Medulla oblongata (tissue), 1 donor: ENCODE measurements around the gene SNN.
A peak's percentile ranks its signal among the peaks of the same experiment; 100 is the strongest.

ENCODE experiments used
- DNase-seq: peaks from one replicate; pipeline ENCODE4 v3.0.0-alpha.2; 2015; ENCODE audit errors: extremely low spot score

The SNN gene

DNA sequence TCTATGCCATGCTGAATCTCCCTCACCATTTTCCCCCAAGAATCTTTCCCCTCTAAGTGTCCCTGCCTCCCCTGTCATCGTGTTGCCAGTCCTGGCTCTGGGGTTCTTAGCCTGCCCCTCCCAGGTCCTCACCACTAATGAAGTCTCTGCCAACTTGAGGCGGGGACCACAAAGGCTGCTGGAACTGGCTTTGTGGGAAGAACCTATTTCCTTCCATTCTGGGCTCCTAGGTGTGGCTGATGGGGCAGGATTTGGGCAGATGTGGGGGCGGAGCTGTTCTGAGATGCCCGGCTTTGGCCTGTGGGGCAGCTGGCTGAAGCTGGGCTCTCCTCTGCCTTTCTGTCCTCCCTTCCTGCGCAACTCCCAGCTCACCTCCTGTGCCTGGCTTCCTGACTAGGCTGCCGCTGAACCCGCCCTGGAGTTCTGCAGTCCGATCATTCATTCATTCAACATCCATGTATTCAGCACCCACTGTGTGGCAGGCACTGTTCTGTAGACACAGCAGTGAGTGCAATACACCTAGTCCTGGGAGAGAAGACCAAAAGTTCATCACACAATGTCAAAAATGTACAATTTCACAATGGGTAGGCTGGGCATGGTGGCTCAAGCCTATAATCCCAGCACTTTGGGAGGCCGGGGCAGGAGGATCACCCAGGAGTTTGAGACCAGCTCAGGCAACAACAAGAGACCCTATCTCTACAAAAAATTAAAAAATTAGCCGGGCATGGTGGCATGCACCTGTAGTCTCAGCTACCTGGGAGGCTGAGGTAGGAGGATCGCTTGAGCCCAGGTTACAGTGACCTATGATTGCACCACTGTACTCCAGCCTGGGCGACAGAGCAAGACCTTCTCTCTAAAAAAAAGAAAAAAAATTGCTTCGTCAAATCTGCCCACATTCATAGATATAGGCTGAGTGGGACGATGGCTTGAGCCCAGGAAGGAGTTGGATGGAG lies 1.9 kb upstream of the SNN start:
- DNase-seq: no peak

DNA sequence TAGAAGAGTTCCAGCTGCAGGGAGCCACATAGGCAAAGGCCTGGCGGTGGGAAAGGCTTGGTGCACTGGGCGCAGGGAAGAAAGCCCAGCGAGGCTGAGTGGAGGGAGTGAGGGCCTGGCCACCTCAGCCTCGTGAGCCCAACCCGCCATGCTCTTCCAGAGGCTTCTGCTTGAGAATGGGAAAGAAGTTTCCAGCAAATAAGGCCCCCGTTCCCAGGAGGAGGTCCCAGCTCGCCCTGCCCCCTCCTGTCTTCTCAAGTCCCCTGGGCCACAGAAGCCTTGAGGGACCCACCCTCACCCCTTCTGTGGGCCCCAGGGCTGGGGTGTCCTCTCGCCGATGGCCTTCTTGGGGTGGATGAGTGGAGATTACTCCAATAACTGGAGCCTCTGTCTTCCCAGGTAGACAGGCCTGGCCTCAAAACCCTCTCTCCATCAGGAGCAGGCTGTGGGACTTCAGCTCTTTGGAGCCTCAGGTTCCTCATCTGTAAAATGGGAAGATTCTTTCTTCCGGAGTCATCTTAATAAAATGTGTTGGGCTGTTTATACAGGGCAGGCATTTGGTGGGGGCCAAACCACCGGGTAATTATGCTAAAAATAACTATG lies 933 bp upstream of the SNN start:
- DNase-seq: no peak

DNA sequence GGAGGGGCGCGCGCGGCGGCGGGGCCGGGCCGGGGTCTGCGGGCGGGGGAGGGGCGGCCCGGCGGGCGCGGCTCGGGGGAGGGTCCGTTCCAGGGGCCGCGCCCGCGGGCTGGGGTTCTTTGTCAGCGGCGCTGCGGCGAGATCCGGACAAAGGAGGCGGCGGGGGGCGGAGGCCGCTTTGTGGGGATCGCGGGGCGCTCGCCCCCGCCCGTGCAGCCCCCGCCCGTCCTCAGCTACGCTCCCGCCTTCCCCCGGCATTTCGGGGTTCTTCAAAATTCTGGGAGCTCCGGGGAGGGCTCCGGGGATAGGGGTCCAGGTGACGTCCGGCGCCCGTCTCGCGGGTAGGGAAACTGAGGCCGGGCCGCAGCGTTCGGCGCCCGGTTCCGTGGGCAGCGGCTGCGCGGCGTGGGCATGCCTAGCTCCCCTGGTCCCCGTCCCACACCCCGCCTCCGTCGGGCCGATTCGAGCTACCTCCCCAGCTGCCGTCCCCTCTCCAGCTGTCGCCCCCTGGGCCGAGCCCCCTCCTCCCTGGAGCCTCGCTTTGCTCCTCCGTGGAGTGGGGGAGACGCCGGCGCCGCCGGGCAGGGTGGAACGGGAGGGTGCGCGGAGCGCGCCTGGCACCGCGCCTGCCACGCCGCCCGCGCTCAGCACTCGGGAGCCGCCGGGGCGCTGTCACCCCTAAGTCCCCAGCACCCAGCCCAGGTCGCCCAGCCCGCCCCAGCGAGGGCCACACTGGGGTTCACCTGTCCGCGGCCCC lies 546 bp downstream of the SNN start:
- DNase-seq: no peak

DNA sequence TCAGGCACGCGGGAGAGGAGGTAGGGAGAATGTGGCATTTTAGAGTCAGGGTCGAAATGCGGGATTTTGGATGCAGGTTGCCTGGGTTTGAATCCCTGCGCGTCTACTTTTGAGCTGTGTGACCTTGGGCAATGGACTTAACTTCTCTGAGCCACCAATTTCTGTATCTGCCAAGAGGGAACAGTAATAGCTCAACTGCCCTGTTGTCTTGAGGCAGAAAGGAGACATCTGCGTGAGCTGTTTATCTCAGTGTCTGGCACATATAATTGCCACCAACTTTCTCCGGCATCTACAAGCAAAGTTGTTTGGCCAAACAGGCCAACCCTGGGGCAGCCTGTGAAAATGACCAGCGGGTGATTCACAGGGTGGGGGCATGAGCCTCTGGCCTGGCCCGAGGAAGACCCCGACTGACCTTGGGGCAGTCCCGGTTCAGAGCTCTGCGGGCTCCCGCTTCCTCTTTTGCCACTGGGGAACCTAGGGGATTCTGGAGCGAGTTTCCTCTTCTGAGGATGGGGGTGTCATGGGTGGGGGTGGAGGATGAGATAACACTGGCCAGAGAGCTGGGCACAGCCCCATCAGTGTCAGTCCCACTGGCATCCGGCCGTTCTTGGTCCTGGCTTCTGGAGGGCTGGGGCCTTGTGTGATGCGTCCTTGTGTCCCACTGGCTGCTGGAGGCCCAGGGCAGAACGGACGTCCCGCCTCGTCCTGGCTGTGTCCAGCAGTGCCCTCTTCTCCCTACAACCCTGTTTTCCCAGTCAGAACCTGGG lies 1.3 kb downstream of the SNN start:
- peak; percentile 71 for DNase-seq

DNA sequence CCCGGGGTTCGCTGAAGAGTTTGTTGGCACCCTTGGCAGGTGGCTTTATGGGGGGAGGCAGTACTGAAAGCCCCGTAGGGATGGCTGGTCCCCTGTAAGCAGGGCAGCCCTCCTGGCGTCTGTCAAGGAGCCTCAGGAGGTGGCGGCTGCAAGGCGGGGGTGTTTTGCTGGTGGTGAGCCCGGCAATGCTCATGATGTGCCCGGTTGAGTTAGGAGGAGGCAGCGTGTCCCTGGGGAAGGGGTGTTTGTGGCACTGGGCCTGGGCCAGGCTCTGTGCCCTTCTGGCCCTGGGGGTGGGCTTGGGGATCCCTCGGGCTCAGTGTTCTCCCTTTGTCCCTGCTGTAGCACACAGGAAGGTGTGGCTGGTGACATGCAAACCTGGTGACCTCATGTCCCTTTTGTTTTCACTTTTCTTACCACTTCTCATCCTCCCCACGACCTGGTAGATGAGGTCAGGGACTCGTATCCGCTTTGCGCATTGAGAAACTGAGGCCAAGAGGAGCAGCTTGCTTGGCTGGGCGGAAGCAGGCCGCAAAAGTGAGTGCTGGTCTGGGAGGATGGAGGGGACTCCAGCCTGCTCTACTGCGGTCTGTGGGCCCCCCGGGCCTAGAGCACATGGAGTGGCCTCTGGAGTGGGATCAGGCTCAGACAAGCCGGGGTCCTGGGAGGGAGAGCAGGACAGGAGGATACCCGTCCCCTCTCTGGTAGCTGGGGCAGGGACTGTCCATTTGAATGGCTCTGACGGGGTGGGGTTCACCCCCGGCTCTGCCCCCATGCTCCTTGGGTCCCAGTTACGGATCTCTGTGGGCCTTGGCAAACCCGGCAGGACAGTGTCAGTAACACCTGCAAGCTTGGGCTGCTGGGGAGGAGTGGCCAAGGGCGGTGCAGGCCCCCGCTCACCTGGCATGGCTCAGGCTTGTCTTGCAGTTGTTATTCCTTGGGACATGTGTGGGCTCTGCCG lies 2.2 kb downstream of the SNN start:
- no peak for DNase-seq

DNA sequence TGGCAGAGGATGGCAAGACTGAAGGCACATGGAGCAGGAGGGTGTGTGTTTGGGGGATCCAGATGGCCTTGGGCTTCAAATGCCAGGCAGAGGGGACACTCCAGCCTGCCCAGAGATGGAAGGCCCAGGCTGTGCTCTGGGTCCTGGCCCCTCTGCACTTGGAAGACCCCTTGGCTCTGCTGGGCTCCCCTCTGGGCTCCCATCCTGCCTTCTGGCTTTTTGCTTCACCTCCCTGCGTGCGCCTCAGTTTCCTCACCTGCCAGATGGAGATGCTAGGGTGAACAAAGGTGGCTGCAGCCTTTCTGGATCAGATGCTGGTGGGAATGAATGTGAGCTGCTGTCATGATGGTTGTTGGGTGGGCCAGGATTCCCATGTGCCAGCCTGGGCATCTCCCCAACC lies 3.0 kb downstream of the SNN start:
- no peak for DNase-seq

DNA sequence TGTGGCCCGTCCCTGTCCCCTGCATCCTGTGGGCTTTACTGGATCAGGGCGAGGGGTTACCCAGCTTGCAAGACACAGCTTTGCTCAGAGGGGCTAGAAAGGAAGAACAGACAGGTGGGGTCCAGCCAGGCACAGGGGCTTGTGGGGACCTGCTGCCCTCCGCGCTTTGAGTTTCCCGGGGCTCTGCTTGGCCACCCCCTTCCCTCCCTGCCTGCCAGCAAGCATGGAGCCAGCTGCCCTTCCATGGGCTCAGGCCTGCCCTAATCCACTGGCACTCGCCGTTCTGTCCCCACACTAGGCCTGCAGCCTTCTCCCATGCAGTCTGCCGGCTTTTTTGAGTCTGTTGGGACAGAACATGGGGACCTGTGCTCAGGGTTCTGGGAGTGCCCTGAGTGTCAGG lies 3.4 kb downstream of the SNN start:
- DNase-seq: no peak

DNA sequence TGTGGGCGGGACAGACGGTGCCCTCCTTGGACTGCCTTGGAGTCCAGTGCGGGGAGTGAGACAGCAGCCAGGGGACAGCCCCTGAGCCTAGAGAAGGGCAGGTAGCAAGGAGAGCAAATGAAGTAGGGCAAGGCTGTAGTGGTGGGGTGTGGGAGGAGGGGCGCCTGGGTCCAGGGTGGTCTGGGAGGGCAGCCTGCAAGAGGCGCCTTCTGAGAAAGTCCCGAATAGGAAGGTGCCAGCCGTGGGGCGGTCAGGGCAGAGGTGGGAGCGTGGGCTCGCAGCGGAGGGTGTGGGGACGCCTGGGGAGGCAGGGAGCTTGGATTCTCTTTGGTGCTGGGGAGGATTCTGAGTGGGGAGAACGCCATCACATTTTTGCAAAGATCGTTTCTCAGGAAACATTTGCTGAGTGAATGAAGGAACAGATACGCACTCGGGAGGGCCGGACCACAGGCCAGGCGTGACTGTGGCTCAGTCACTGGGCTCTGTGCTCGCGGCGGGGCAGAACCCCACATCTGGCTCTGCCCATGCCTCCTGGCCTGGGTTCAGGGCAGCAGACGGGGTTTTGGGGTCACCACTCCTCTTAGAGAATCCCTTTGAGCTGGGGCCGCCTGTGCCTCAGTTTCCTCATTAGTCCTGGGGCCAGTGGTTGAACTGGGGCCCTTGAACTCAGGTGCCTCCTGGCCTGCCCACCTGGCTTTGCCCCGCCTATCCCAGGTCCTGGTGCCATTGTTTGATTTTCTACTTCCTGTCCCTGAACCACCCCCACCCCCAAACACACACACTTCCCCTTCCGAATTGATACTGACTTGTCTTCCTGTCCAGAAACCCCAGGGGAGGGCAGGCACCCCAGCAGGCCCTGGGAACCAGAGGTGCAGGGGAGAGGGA lies 4.2 kb downstream of the SNN start:
- DNase-seq: peak; percentile 43

DNA sequence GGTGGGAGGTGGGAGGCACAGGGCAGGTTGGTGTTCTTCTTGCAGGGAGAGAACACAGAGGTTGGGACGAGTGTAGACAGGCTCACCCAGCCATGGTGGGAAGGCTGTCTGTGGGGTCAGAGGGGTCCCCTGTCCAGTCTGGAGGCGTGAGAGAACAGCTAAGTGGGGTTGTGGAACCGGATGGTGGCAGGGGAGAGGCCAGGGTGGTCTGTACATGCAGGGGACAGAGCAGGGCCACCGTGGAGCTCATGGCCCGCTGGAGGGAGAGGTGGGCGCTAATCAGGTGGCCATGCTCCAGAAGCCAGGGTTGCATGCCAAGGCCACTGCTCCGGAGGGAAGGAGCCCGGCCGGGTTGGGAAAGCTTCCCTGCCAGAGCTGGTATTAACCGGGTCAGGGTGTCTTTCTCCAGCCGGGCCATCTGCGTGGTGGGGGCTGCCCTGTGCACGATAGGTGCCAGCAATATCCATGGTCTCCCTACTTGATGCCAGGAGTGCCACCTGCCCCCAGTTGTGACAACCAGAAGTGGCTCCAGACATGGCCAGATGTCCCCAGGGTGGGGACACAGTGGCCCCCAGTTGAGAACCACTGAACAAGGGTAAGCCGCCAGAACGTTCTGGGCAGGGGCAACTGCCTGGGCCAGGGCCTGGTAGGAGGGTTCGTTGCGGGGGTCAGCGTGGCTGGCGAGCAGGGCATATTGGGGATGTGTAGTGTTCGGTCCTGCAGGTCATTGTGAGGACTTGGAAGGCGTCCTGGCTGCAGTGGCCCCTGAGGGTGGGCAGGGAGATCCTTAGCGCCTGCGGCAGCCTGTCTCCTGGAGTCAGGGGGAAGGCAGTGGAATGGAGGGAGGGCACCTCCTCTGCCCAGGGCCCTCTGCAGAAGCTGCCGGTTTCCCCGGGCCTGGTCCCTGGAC lies 5.1 kb downstream of the SNN start:
- DNase-seq: no peak

DNA sequence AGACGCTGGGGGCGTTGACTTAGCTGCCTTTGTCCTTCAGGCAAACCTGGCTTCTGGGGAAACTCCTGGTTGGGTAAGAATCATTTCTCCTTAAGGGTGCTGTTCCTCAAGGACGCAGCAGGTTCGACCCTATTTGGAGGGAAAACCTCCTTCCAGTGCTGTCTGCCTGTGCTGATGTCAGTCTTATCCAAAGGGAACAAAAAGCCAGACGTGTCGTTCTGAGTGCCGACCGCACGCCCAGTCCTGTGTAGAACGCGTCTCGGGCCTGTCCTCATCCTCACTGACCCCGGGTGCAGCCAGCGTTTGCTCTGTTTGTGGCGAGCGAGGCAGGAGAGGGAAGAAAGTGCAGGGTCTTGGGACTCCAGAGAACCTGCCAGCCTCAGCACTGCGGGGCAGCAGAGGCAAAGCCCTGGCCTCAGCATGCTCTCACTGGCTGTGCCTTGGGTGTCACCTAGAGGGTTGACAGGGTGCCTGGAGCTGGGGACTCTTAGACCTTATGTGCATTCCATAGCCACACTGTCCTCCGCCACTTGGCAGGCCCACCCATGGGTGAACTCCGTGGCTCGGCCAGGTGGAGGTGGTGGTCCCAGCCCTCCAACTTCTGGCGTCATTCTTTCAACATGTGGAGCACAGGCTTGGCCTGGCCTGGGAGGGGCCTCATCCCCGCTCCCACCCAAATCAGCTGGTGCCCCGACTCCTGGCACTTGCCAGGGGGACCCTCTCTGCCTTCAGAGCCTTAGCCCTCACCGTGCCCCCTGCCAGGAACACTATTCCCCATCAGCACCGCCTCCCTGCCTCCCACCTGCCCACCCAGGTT lies 6.0 kb downstream of the SNN start:
- DNase-seq: no peak

DNA sequence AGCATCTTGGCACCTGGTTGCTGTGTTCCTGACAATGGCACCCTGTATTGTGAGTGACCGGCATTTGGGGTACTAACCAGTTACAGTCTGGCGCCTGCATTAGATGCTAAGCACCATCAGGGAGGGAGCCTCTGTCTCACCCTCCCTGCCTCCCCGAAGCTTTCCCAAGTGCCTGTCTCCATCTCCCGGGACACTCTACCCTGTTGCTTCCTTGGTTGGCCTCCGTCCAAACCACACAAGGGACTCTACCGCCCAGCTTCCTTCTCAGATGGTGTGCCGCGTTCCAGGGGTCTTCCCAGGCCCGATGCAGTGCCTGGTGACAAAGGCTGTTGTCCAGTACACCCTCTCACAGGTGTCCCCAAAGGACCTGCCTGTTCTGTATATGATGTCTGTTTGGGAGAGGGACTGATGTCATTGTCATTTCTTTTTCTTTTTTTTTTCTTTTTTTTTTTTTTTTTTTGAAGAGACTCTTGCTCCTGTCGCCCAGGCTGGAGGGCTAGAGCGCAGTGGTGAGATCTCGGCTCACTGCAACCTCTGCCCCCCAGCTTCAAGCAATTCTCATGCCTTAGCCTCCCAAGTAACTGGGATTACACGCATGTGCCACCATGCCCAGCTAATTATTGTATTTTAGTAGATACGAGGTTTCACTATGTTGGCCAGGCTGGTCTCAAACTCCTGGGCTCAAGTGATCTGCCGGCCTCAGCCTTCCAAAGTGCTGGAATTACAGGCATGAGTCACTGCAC lies 6.7 kb downstream of the SNN start:
- DNase-seq: peak; percentile 55

DNA sequence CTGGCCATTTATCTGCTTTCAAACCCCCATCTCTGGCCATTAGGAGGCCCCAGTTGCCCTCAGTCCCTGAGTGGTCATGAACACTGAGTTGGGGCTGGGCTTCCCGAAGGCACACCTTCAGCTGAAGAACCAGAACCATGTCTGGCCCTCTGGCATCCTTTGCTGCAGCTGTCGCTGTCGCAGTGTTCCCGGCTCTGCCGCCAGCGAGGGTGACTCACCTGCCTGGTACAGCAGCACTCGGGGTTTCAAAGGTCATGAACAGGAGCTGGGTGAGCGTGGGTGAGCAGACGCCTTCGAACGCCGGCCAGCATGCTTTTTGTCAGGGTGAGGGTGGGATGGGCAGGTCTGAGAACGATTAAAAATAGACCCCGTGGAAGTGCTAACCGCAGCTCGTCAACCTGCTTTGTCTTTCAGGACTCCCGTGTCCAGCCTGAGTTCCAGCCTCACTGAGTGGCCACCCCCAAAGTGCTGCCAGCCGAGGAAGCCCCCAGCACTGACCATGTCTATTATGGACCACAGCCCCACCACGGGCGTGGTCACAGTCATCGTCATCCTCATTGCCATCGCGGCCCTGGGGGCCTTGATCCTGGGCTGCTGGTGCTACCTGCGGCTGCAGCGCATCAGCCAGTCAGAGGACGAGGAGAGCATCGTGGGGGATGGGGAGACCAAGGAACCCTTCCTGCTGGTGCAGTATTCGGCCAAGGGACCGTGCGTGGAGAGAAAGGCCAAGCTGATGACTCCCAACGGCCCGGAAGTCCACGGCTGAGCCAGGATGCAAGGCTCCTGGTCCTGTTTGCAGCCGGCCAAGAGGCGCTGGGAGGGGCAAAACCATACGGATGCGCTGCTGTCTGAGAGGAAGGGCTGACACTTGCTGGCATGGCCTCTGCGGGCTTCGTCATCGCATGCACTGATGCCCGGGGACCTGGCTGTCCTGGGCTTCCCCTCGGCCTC lies 7.6 kb downstream of the SNN start:
- no peak for DNase-seq

DNA sequence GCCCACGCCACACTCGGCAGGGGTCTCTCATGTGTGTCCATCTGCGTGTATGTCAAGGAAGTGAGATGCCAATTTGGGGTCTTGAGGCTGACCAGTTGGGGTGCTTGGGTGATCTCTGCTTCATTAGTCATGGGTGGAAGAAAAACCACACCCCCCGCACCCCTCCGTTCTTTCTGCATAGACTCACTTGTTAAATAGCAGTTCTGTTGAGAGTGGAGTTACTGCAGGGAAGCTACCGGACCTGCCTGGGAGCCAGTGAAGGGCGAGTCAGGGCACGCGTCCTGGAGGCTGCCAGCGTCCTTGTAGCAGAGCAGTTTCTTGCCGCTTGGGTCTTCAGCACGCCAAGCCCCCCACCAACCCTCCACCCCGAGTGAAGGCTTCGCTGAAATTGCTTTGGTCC lies 8.5 kb downstream of the SNN start:
- DNase-seq: no peak

DNA sequence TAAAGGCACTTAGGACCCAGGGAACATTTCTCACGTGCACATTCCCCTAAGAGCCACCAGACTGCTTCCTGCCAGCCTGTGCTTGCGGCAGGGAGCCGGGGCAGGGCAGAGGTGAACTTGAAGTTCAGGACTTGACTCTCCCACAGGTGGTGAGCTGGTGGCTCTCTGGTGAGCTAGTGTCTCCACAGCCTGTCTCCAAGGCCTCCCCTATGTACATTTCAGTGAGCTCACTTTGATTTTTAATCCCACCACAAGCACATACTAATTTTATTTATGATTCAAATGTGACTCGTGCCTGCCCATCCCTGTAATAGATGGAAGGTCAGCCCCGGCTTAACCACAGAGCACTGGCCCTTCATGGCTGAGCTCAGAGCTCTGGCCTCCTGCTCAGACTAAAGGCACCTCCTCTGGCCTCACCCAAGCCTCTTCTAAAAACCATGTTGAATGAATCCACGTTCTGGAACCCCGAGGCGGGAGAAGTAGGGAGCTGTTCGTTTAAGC lies 9.2 kb downstream of the SNN start:
- DNase-seq: no peak
